B cell (primary cell): Measurements from ENCODE around the gene TSSK6. TPM values are rescaled to one million over a fixed set of nuclear protein-coding genes. Genes with fewer than 3 reads are reported as not detected.

Experiments used
- ATAC-seq: fragments of 200-7000 bp; cut with Tn5 transposase; one replicate; pipeline ENCODE4 v1.10.0; 2021; ENCODE audit warnings: low read depth, mild to moderate bottlenecking, moderate number of reproducible peaks, moderate library complexity
- CTCF ChIA-PET: fragments of 350-600 bp; sonication (Branson Sonifier 250); formaldehyde crosslinking; loops from one replicate; lab custom pipeline; 2021; ENCODE audit warnings: antibody characterized with exemption, inconsistent platforms; lab: Charles Lee
- POLR2A ChIA-PET: fragments of 350-600 bp; sonication (Branson Sonifier 250); formaldehyde crosslinking; loops from one replicate; lab custom pipeline; 2021; ENCODE audit warnings: antibody characterized with exemption; lab: Charles Lee
- DNase-seq: peaks from one replicate; pipeline ENCODE4 v3.0.0; 2013
- H2AFZ ChIP-seq: 2 replicates; pipeline ENCODE4 v1.6.1; 2012; ENCODE audit warnings: mild to moderate bottlenecking, low read depth, low read length; ENCODE audit not compliant: insufficient read depth, poor library complexity, severe bottlenecking
- H3K27ac ChIP-seq, 2 donors: 1 replicate in 1 of 2; 2 replicates in 1 of 2; pipeline ENCODE4 v1.5.1; 2012 to 2013; ENCODE audit warnings: low read length in 2 of 2, mild to moderate bottlenecking in 2 of 2, moderate library complexity in 1 of 2
- H3K27me3 ChIP-seq, 4 experiments: fragments of 200-600 bp in 1 of 4; sonication (generic) in 1 of 4; replicated peaks in 1 of 4; 1 replicate in 2 of 4; 2 replicates in 2 of 4; pipeline versions ENCODE4 v1.6.1 to v1.7.0; 2013 to 2016; ENCODE audit warnings: low read length in 3 of 4, mild to moderate bottlenecking in 2 of 4, mixed read lengths in 1 of 4, moderate library complexity in 1 of 4; ENCODE audit not compliant: insufficient read depth in 4 of 4, control insufficient read depth in 3 of 4; ENCODE audit errors: control extremely low read depth in 1 of 4
- H3K36me3 ChIP-seq, 2 experiments: replicated peaks in 1 of 2; 1 replicate in 1 of 2; 2 replicates in 1 of 2; pipeline versions ENCODE4 v1.6.1 to v1.7.1; 2013; ENCODE audit warnings: low read length in 1 of 2; ENCODE audit not compliant: insufficient read depth in 2 of 2, control insufficient read depth in 1 of 2; ENCODE audit errors: control extremely low read depth in 1 of 2, extremely low read depth in 1 of 2
- H3K4me1 ChIP-seq, 2 donors: fragments of 200-600 bp in 1 of 2; sonication (generic) in 1 of 2; 1 replicate in 1 of 2; 2 replicates in 1 of 2; pipeline versions ENCODE4 v1.5.1 to v1.6.1; 2013 to 2017; ENCODE audit warnings: low read length in 2 of 2; ENCODE audit not compliant: control insufficient read depth in 2 of 2, insufficient read depth in 2 of 2
- H3K4me2 ChIP-seq: replicated peaks from 2 replicates; pipeline ENCODE3; 2012; ENCODE audit warnings: mild to moderate bottlenecking, low read depth, low read length; ENCODE audit not compliant: poor library complexity, severe bottlenecking
- H3K4me3 ChIP-seq, 5 experiments: fragments of 200-600 bp in 1 of 5; sonication (generic) in 1 of 5; 1 replicate in 3 of 5; 2 replicates in 2 of 5; pipeline versions ENCODE4 v1.5.1 to v1.7.0; 2011 to 2016; ENCODE audit warnings: low read length in 4 of 5, mild to moderate bottlenecking in 4 of 5, low read depth in 2 of 5, control low read depth in 1 of 5, moderate library complexity in 1 of 5; ENCODE audit not compliant: insufficient read depth in 1 of 5; ENCODE audit errors: control extremely low read depth in 1 of 5, extremely low read depth in 1 of 5
- H3K79me2 ChIP-seq: fragments of 200-600 bp; sonication (generic); one replicate; pipeline ENCODE4 v1.6.0; 2016; ENCODE audit warnings: low read length; ENCODE audit not compliant: control insufficient read depth, insufficient read depth
- H3K9ac ChIP-seq: fragments of 200-600 bp; sonication (generic); 2 replicates; pipeline ENCODE4 v1.6.1; 2017; ENCODE audit warnings: mild to moderate bottlenecking, low read length, moderate library complexity
- H3K9me3 ChIP-seq, 3 donors: one replicate each; pipeline versions ENCODE4 v1.6.1 to v1.7.1; 2013; ENCODE audit warnings: low read length in 2 of 3; ENCODE audit not compliant: control insufficient read depth in 2 of 3, insufficient read depth in 1 of 3; ENCODE audit errors: control extremely low read depth in 1 of 3
- H4K20me1 ChIP-seq: 2 replicates; pipeline ENCODE4 v1.6.0; 2012; ENCODE audit warnings: mild to moderate bottlenecking, low read length; ENCODE audit not compliant: insufficient read depth, control insufficient read depth, poor library complexity, severe bottlenecking
- H3K27ac Mint-ChIP-seq: one replicate; pipeline ENCODE4 v1.8.0; 2021; ENCODE audit warnings: mixed read lengths
- H3K27me3 Mint-ChIP-seq: one replicate; pipeline ENCODE4 v1.8.0; 2021; ENCODE audit warnings: mixed read lengths
- H3K4me1 Mint-ChIP-seq: one replicate; pipeline ENCODE4 v1.8.0; 2021; ENCODE audit warnings: mixed read lengths
- H3K4me3 Mint-ChIP-seq: one replicate; pipeline ENCODE4 v1.8.0; 2021; ENCODE audit warnings: mixed read lengths
- H3K9me3 Mint-ChIP-seq: one replicate; pipeline ENCODE4 v1.8.0; 2022; ENCODE audit warnings: mixed read lengths; ENCODE audit not compliant: insufficient read depth
- CTCF ChIP-seq: fragments of 200-600 bp; IDR thresholded peaks from one replicate; pipeline ENCODE4 v1.8.0; 2022; ENCODE audit warnings: antibody characterized with exemption, mild to moderate bottlenecking
- EZH2 ChIP-seq: IDR thresholded peaks from 2 replicates; pipeline ENCODE4 v1.6.1; 2012; ENCODE audit warnings: borderline replicate concordance, low read depth, mild to moderate bottlenecking, moderate library complexity, low read length; ENCODE audit not compliant: insufficient read depth, poor library complexity, severe bottlenecking
- WGBS: methylation state at CpG from one replicate; pipeline ENCODE4 v1.1.5; 2013; ENCODE audit warnings: missing lambda C conversion rate; ENCODE audit not compliant: insufficient coverage; 5-methylcytosine and 5-hydroxymethylcytosine counted together
- intact Hi-C: fragments of 100-400 bp; cut with micrococcal nuclease; formaldehyde crosslinking; loops from one replicate; pipeline ENCODE4 v1.10.0; 2022
- polyA plus RNA-seq: library from polyadenylated mRNA; depleted of rRNA; stranded (reverse); fragments of >200 nt; gene quantifications from 2 replicates; pipeline ENCODE4 v1.2.3, GENCODE V29; 2012
- total RNA-seq, 2 donors: library from RNA; stranded (reverse); fragments of 120-200 nt in 1 of 2; gene quantifications; 1 replicate in 1 of 2; 2 replicates in 1 of 2; pipeline versions ENCODE4 v1.2.3 to v1.2.4, GENCODE V29; 2013 to 2022

Gene TSSK6
- total and polyA plus RNA-seq, 2 donors (not counting 1 experiment from before 2014, with no cell fraction given): 8.9 to 9.6 TPM

GRCh38 chr19:19532806-19533701 is 17.7 kb upstream of the TSSK6 start:
- no peak overlapping the region for H3K27ac Mint-ChIP-seq
- no peak for TF ChIP-seq CTCF
- no peak for TF ChIP-seq EZH2
- H3K79me2 ChIP-seq: no peaks in the 10 kb centered on the region
- no peaks in the 10 kb centered on the region for H4K20me1 ChIP-seq
- no peak overlapping the region for H3K4me3 Mint-ChIP-seq
- ChIA-PET POLR2A (interaction anchor here (0.6 to 1.9 kb wide), 2 partner anchors 42 to 111 kb away, joined by 4 to 11 read pairs; partner anchors contain the start of gene GMIP), CTCF (interaction anchor here (0.8 to 7.5 kb wide), 35 partner anchors 12 to 745 kb away, joined by 3 to 88 read pairs (median 4); partner anchors contain the start of genes ATP13A1, GMIP, LPAR2 and ZNF93)
- H3K4me1 ChIP-seq: peaks cover 11 to 16% of the 10 kb centered on the region in 2 donors
- 79% methylated on average over 12 of the region's 14 CpGs for WGBS
- H3K9ac ChIP-seq: no peak overlapping the region
- ATAC-seq (no peak), DNase-seq (peak; percentile 38)
- H3K4me3 ChIP-seq: no peak overlapping the region
- H3K4me1 Mint-ChIP-seq: peaks cover 11% of the 10 kb centered on the region
- H3K9me3 ChIP-seq: peaks cover 0 to 10% (median 0%) of the 10 kb centered on the region in 3 donors
- H3K4me2 ChIP-seq: peak overlapping the region; percentile 63
- no peak overlapping the region for H2AFZ ChIP-seq
- no peaks in the 10 kb centered on the region for H3K9me3 Mint-ChIP-seq
- H3K27me3 Mint-ChIP-seq: peaks cover 4% of the 10 kb centered on the region
- intact Hi-C loops: loop anchor here (1.0 kb wide), 1 partner anchor 110 kb away; the partner anchor contains the start of gene GMIP
- peaks cover 0 to 11% of the 10 kb centered on the region in 2 experiments for H3K36me3 ChIP-seq
- H3K27ac ChIP-seq: no peak overlapping the region
- peaks cover 0 to 10% (median 4%) of the 10 kb centered on the region in 4 experiments for H3K27me3 ChIP-seq
